ENCODE data around the gene KRT86. TPM values are rescaled to one million over a fixed set of nuclear protein-coding genes. Genes with fewer than 3 reads are reported as not detected.

KRT86 gene
- total RNA-seq, 1 donor: under 0.01 TPM

- no peak for DNase-seq (ENCODE audit: low read depth)
- TF ChIP-seq CTCF (IDR thresholded peaks at IDR 0.05; ENCODE audit: insufficient read depth, low read depth, low read length): no peak
- no peak overlapping the region for H3K4me3 ChIP-seq (ENCODE audit: low read depth, low read length)
Observed at GRCh38 chr12:52334185-52334584, 59.7 kb downstream of the KRT86 start.

- TF ChIP-seq CTCF (IDR thresholded peaks at IDR 0.05; ENCODE audit: insufficient read depth, low read depth, low read length): no peak
- DNase-seq (ENCODE audit: low read depth): no peak
- no peak overlapping the region for H3K4me3 ChIP-seq (ENCODE audit: low read depth, low read length)
Observed at GRCh38 chr12:52335598-52336262, 61.3 kb downstream of the KRT86 start.

GRCh38 chr12:52336641-52337040, 62.2 kb downstream of the KRT86 start:
- no peak for TF ChIP-seq CTCF (IDR thresholded peaks at IDR 0.05; ENCODE audit: insufficient read depth, low read depth, low read length)
- DNase-seq (ENCODE audit: low read depth): no peak
- H3K4me3 ChIP-seq (ENCODE audit: low read depth, low read length): no peak overlapping the region

GRCh38 chr12:52337054-52337453, 62.6 kb downstream of the KRT86 start:
- no peak for DNase-seq (ENCODE audit: low read depth)
- no peak for TF ChIP-seq CTCF (IDR thresholded peaks at IDR 0.05; ENCODE audit: insufficient read depth, low read depth, low read length)
- H3K4me3 ChIP-seq (ENCODE audit: low read depth, low read length): no peak overlapping the region

GRCh38 chr12:52338241-52338960, 64.0 kb downstream of the KRT86 start:
- no peak for TF ChIP-seq CTCF (IDR thresholded peaks at IDR 0.05; ENCODE audit: insufficient read depth, low read depth, low read length)
- H3K4me3 ChIP-seq (ENCODE audit: low read depth, low read length): no peak overlapping the region
- no peak for DNase-seq (ENCODE audit: low read depth)

GRCh38 chr12:52341066-52341580, 66.7 kb downstream of the KRT86 start:
- H3K4me3 ChIP-seq (ENCODE audit: low read depth, low read length): no peak overlapping the region
- no peak for TF ChIP-seq CTCF (IDR thresholded peaks at IDR 0.05; ENCODE audit: insufficient read depth, low read depth, low read length)
- no peak for DNase-seq (ENCODE audit: low read depth)
